HG03521 (cell line): Measurements from ENCODE around the gene WNT6.
"Not testable (repeated sequence)": the region's sequence is repeated elsewhere in the genome, so short reads cannot be mapped to it uniquely, and the experiment has no call there.

Experiments
- ATAC-seq: cut with Tn5 transposase; IDR thresholded peaks from one replicate; pipeline ENCODE4 v1.9.1; 2021; ENCODE audit warnings: mild to moderate bottlenecking, moderate library complexity; ENCODE audit not compliant: unreplicated experiment

WNT6 gene

GRCh38 chr2:218830526-218831306 lies 28.9 kb upstream of the WNT6 start:
- no peak for ATAC-seq

- ATAC-seq, result no peak
Observed at GRCh38 chr2:218831378-218831990, 28.1 kb upstream of the WNT6 start, which contains the start of gene PRKAG3. PRKAG3 (minus strand) TSS chr2:218831803.

- ATAC-seq, result no peak
Observed at GRCh38 chr2:218832081-218832480, 27.5 kb upstream of the WNT6 start.

- ATAC-seq, result no peak
Observed at GRCh38 chr2:218832520-218832919, 27.1 kb upstream of the WNT6 start.

- no peak for ATAC-seq
Observed at GRCh38 chr2:218833023-218833609, 26.5 kb upstream of the WNT6 start.

- ATAC-seq, result no peak
Observed at GRCh38 chr2:218834685-218835084, 24.9 kb upstream of the WNT6 start.

- no peak for ATAC-seq
Observed at GRCh38 chr2:218837495-218837894, 22.1 kb upstream of the WNT6 start.

- no peak for ATAC-seq
Observed at GRCh38 chr2:218839430-218839829, 20.2 kb upstream of the WNT6 start.

GRCh38 chr2:218839888-218840287 lies 19.7 kb upstream of the WNT6 start:
- no peak for ATAC-seq

- not testable (repeated sequence) for ATAC-seq
Observed at GRCh38 chr2:218844334-218844733, 15.3 kb upstream of the WNT6 start.

GRCh38 chr2:218846963-218847362 lies 12.6 kb upstream of the WNT6 start:
- ATAC-seq, result not testable (repeated sequence)

- no peak for ATAC-seq
Observed at GRCh38 chr2:218849721-218850120, 9.9 kb upstream of the WNT6 start.

- ATAC-seq, result no peak
Observed at GRCh38 chr2:218850796-218851195, 8.8 kb upstream of the WNT6 start.

GRCh38 chr2:218851286-218851685 lies 8.3 kb upstream of the WNT6 start:
- no peak for ATAC-seq

- ATAC-seq, result no peak
Observed at GRCh38 chr2:218852911-218853667, 6.5 kb upstream of the WNT6 start.

GRCh38 chr2:218853766-218854165 lies 5.8 kb upstream of the WNT6 start:
- ATAC-seq, result no peak

- ATAC-seq, result no peak
Observed at GRCh38 chr2:218854860-218855259, 4.7 kb upstream of the WNT6 start.

- no peak for ATAC-seq
Observed at GRCh38 chr2:218855305-218856166, 4.1 kb upstream of the WNT6 start.

- no peak for ATAC-seq
Observed at GRCh38 chr2:218856167-218856895, 3.3 kb upstream of the WNT6 start.

- no peak for ATAC-seq
Observed at GRCh38 chr2:218856896-218857243, 2.7 kb upstream of the WNT6 start.
